Endothelial cell of umbilical vein (primary cell): ENCODE results near the gene UQCRH. TPM values are rescaled to one million over a fixed set of nuclear protein-coding genes. Genes with fewer than 3 reads are reported as not detected.
"Not testable (repeated sequence)": the region's sequence is repeated elsewhere in the genome, so short reads cannot be mapped to it uniquely, and the experiment has no call there.

ENCODE experiments used
- BruUV-seq: library from RNA; stranded (reverse); fragments of 400-500 nt; replicated peaks from 2 replicates; lab custom pipeline; 2021; lab: Mats Ljungman, UMichigan
- CTCF ChIA-PET: fragments of 300-600, 350-600 bp; sonication (Branson Sonifier 250); formaldehyde crosslinking; loops from one replicate; lab custom pipeline; 2021; ENCODE audit warnings: antibody characterized with exemption, inconsistent platforms; lab: Charles Lee
- POLR2A ChIA-PET: fragments of 300-600, 350-600 bp; sonication (Branson Sonifier 250); formaldehyde crosslinking; loops from one replicate; lab custom pipeline; 2021; ENCODE audit warnings: antibody characterized with exemption, inconsistent platforms; lab: Charles Lee
- DNase-seq: peaks from one replicate; pipeline ENCODE4 v3.0.0-alpha.2; 2011; ENCODE audit warnings: low read depth, low spot score
- FAIRE-seq: peaks from 2 replicates; lab custom pipeline; 2011; peaks lifted over from hg19 to GRCh38; lab: Jason Lieb, UNC
- H2AFZ ChIP-seq: 2 replicates; pipeline ENCODE4 v1.6.0; 2012; ENCODE audit warnings: low read depth, low read length, control low read depth, inconsistent platforms
- H3K27ac ChIP-seq: 2 replicates; pipeline ENCODE4 v1.5.1; 2011; ENCODE audit warnings: low read depth, mild to moderate bottlenecking, control low read depth, low read length, moderate library complexity; ENCODE audit not compliant: insufficient read depth
- H3K27me3 ChIP-seq, 2 experiments: 2 replicates each; pipeline versions ENCODE4 v1.6.0 to v1.6.1; 2011; ENCODE audit warnings: low read length in 2 of 2, mixed read lengths in 1 of 2; ENCODE audit not compliant: control insufficient read depth in 2 of 2, insufficient read depth in 2 of 2
- H3K36me3 ChIP-seq, 2 experiments: 2 replicates in 1 of 2; 3 replicates in 1 of 2; pipeline ENCODE4 v1.5.1; 2011; ENCODE audit warnings: low read length in 2 of 2, mild to moderate bottlenecking in 1 of 2, moderate library complexity in 1 of 2; ENCODE audit not compliant: control insufficient read depth in 2 of 2, insufficient read depth in 2 of 2; ENCODE audit errors: extremely low read depth in 1 of 2
- H3K4me1 ChIP-seq: 3 replicates; pipeline ENCODE4 v1.5.1; 2011; ENCODE audit warnings: mild to moderate bottlenecking, low read length; ENCODE audit not compliant: control insufficient read depth, insufficient read depth; ENCODE audit errors: extremely low read depth
- H3K4me2 ChIP-seq: 2 replicates; pipeline ENCODE4 v1.6.1; 2011; ENCODE audit warnings: low read length, control low read depth, mixed read lengths; ENCODE audit not compliant: insufficient read depth
- H3K4me3 ChIP-seq, 3 experiments: fragments of 200-600 bp in 1 of 3; sonication (generic), shearing (Covaris generic) in 1 of 3; replicated peaks in 1 of 3; 2 replicates each; pipeline ENCODE4 v1.5.1; 2011 to 2016; ENCODE audit warnings: control low read depth in 3 of 3, low read length in 3 of 3, mild to moderate bottlenecking in 2 of 3, inconsistent platforms in 1 of 3, low read depth in 1 of 3, moderate library complexity in 1 of 3; ENCODE audit not compliant: insufficient read depth in 1 of 3
- H3K79me2 ChIP-seq: 2 replicates; pipeline ENCODE4 v1.6.0; 2012; ENCODE audit warnings: low read length, inconsistent platforms; ENCODE audit not compliant: control insufficient read depth, insufficient read depth
- H3K9ac ChIP-seq: replicated peaks from 2 replicates; pipeline ENCODE3; 2011; ENCODE audit warnings: low read length, control low read depth; ENCODE audit not compliant: insufficient read depth; ENCODE audit errors: extremely low read depth
- H3K9me1 ChIP-seq: replicated peaks from 3 replicates; pipeline ENCODE4 v1.6.0; 2011; ENCODE audit warnings: mild to moderate bottlenecking, low read length; ENCODE audit not compliant: control insufficient read depth, insufficient read depth; ENCODE audit errors: extremely low read depth
- H3K9me3 ChIP-seq: replicated peaks from 2 replicates; pipeline ENCODE4 v1.5.1; 2012; ENCODE audit warnings: low read length, inconsistent platforms; ENCODE audit not compliant: control insufficient read depth, insufficient read depth
- H4K20me1 ChIP-seq: replicated peaks from 2 replicates; pipeline ENCODE3; 2011; ENCODE audit warnings: mild to moderate bottlenecking, low read length; ENCODE audit not compliant: control insufficient read depth, insufficient read depth; ENCODE audit errors: extremely low read depth
- EZH2 ChIP-seq: IDR thresholded peaks from 2 replicates; pipeline ENCODE4 v1.6.1; 2012; ENCODE audit warnings: borderline replicate concordance, low read depth, mild to moderate bottlenecking, moderate library complexity, low read length, inconsistent platforms; ENCODE audit not compliant: severe bottlenecking
- FOS ChIP-seq: IDR thresholded peaks from 2 replicates; pipeline ENCODE4 v1.6.1; 2011; ENCODE audit warnings: mild to moderate bottlenecking, low read length, moderate library complexity, borderline replicate concordance; ENCODE audit not compliant: insufficient read depth
- GATA2 ChIP-seq: IDR thresholded peaks from 2 replicates; pipeline ENCODE4 v1.7.0; 2011; ENCODE audit warnings: low read depth, mild to moderate bottlenecking, moderate library complexity, mixed read lengths, low read length; ENCODE audit not compliant: insufficient read length, insufficient read depth
- JUN ChIP-seq: IDR thresholded peaks from 2 replicates; pipeline ENCODE4 v1.6.1; 2011; ENCODE audit warnings: borderline replicate concordance, low read depth; ENCODE audit not compliant: insufficient read length, insufficient read depth
- MAX ChIP-seq: IDR thresholded peaks from 2 replicates; pipeline ENCODE4 v1.6.1; 2011; ENCODE audit not compliant: insufficient read depth, insufficient read length
- MYC ChIP-seq: IDR thresholded peaks from one replicate; pipeline ENCODE4 v1.6.1; 2011; ENCODE audit warnings: mild to moderate bottlenecking, low read depth, low read length
- POLR2A ChIP-seq: IDR thresholded peaks from 2 replicates; pipeline ENCODE4 v1.6.1; 2012; ENCODE audit warnings: low read depth, mild to moderate bottlenecking, control low read depth, low read length
- POLR2AphosphoS5 ChIP-seq: IDR thresholded peaks from 2 replicates; pipeline ENCODE4 v1.6.1; 2012; ENCODE audit warnings: low read depth, mild to moderate bottlenecking, control low read depth, low read length, moderate library complexity; ENCODE audit not compliant: insufficient read depth
- dilution Hi-C: fragments of 300-500 bp; cut with MboI; formaldehyde crosslinking; loops from one replicate; pipeline ENCODE4 v1.15.0; 2019; ENCODE audit warnings: low sequenced_read_pairs; ENCODE audit not compliant: extremely low pct_ligation_motif_present
- intact Hi-C: fragments of 100-400 bp; cut with micrococcal nuclease; formaldehyde crosslinking; loops from one replicate; pipeline ENCODE4 v1.10.0; 2022
- polyA plus RNA-seq, 4 experiments: library from polyadenylated mRNA; depleted of rRNA in 3 of 4; stranded (reverse) in 3 of 4; unstranded in 1 of 4; fragments of >200 nt; gene quantifications; 2 replicates each; pipeline versions ENCODE4 v1.2.1 to v1.2.3, GENCODE V29; 2011 to 2012; ENCODE audit warnings: missing spikeins in 1 of 4
- total RNA-seq: library from RNA; stranded (reverse); gene quantifications from 2 replicates; pipeline ENCODE4 v1.2.3, GENCODE V29; 2021
- TF ChIP-seq, protein P1 (sequence below), 2 donors: IDR thresholded peaks; 1 replicate in 1 of 2; 2 replicates in 1 of 2; pipeline ENCODE4 v1.5.1; 2011; ENCODE audit warnings: low read length in 2 of 2, mild to moderate bottlenecking in 2 of 2, moderate library complexity in 2 of 2, control low read depth in 1 of 2, inconsistent platforms in 1 of 2, low read depth in 1 of 2; ENCODE audit not compliant: insufficient read depth in 1 of 2; ENCODE audit errors: extremely low read depth in 1 of 2

UQCRH gene
- total and polyA plus RNA-seq, 2 donors (not counting 3 experiments of a cell fraction or from before 2014, with no cell fraction given), result 253 to 527 TPM

- H2AFZ ChIP-seq, result no peak overlapping the region
- CTCF ChIA-PET, result interaction anchor here (1.3 to 1.6 kb wide), 2 partner anchors 12 to 32 kb away, joined by 4 to 5 read pairs; no protein-coding TSS in a partner anchor
- TF ChIP-seq POLR2AphosphoS5 (no peak), GATA2 (no peak), POLR2A (no peak), EZH2 (no peak), FOS (no peak), MYC (no peak), MAX (no peak), JUN (no peak)
- TF ChIP-seq, protein P1, sequence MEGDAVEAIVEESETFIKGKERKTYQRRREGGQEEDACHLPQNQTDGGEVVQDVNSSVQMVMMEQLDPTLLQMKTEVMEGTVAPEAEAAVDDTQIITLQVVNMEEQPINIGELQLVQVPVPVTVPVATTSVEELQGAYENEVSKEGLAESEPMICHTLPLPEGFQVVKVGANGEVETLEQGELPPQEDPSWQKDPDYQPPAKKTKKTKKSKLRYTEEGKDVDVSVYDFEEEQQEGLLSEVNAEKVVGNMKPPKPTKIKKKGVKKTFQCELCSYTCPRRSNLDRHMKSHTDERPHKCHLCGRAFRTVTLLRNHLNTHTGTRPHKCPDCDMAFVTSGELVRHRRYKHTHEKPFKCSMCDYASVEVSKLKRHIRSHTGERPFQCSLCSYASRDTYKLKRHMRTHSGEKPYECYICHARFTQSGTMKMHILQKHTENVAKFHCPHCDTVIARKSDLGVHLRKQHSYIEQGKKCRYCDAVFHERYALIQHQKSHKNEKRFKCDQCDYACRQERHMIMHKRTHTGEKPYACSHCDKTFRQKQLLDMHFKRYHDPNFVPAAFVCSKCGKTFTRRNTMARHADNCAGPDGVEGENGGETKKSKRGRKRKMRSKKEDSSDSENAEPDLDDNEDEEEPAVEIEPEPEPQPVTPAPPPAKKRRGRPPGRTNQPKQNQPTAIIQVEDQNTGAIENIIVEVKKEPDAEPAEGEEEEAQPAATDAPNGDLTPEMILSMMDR (IDR thresholded peaks at IDR 0.05; ENCODE audit: extremely low read depth in 1 of 2, insufficient read depth in 1 of 2, low read depth in 1 of 2, low read length in 2 of 2), result no peak
- peaks cover 5% of the 10 kb centered on the region for H3K4me1 ChIP-seq
- no peaks in the 10 kb centered on the region for H3K79me2 ChIP-seq
- BruUV-seq, result no TSS peak
- no peaks in the 10 kb centered on the region for H3K36me3 ChIP-seq
- no peaks in the 10 kb centered on the region for H3K9me3 ChIP-seq
- FAIRE-seq (no peak), DNase-seq (no peak)
- H3K9me1 ChIP-seq, result no peaks in the 10 kb centered on the region
- no peak overlapping the region for H3K4me2 ChIP-seq
- H3K9ac ChIP-seq, result no peak overlapping the region
- H4K20me1 ChIP-seq, result no peaks in the 10 kb centered on the region
- no peak overlapping the region for H3K4me3 ChIP-seq
- no peak overlapping the region for H3K27ac ChIP-seq
- POLR2A ChIA-PET, result no interaction called here
- dilution Hi-C loops (no loop called here), intact Hi-C loops (no loop called here)
- no peaks in the 10 kb centered on the region for H3K27me3 ChIP-seq
Measured at GRCh38 chr1:46335081-46335480, 31.6 kb downstream of the UQCRH start.

- H2AFZ ChIP-seq, H4K20me1 ChIP-seq, H3K9ac ChIP-seq, dilution Hi-C loops, H3K9me3 ChIP-seq, H3K4me2 ChIP-seq, H3K27ac ChIP-seq, intact Hi-C loops, H3K9me1 ChIP-seq, H3K4me3 ChIP-seq, FAIRE-seq, DNase-seq, H3K36me3 ChIP-seq, H3K27me3 ChIP-seq, CTCF ChIA-PET, BruUV-seq, H3K4me1 ChIP-seq: not testable (repeated sequence)
- POLR2A ChIA-PET, result interaction anchor here (0.7 kb wide), 1 partner anchor 12 kb away, joined by 8 read pairs; no protein-coding TSS in a partner anchor
- peaks cover 14% of the 10 kb centered on the region for H3K79me2 ChIP-seq
Measured at GRCh38 chr1:46337409-46337808, 33.9 kb downstream of the UQCRH start.
